Measurements from ENCODE around the gene AGO3.
"Not testable (repeated sequence)": the region's sequence is repeated elsewhere in the genome, so short reads cannot be mapped to it uniquely, and the experiment has no call there.

AGO3 gene

GRCh38 chr1:35927472-35927871, 3.4 kb upstream of the AGO3 start:
- DNase-seq, result no peak

GRCh38 chr1:35929730-35930592, 944 bp upstream of the AGO3 start:
- no peak for DNase-seq

GRCh38 chr1:35931446-35932157, 697 bp downstream of the AGO3 start:
- no peak for DNase-seq

GRCh38 chr1:35932158-35932636, 1.3 kb downstream of the AGO3 start:
- DNase-seq, result no peak

GRCh38 chr1:35932941-35933340, 2.0 kb downstream of the AGO3 start:
- DNase-seq, result no peak

- no peak for DNase-seq
These were observed 4.8 kb downstream of the AGO3 start for GRCh38 chr1:35935442-35936388.

- no peak for DNase-seq
These were observed 5.9 kb downstream of the AGO3 start for GRCh38 chr1:35936838-35937237.

- no peak for DNase-seq
These were observed 8.6 kb downstream of the AGO3 start for GRCh38 chr1:35939484-35939883.

GRCh38 chr1:35945327-35945726, 14.4 kb downstream of the AGO3 start:
- DNase-seq, result no peak

- DNase-seq, result no peak
These were observed 16.6 kb downstream of the AGO3 start for GRCh38 chr1:35947547-35947946.

GRCh38 chr1:35958558-35958957, 27.7 kb downstream of the AGO3 start:
- no peak for DNase-seq

- no peak for DNase-seq
These were observed 28.4 kb downstream of the AGO3 start for GRCh38 chr1:35959304-35959703.

GRCh38 chr1:35962952-35963351, 32.0 kb downstream of the AGO3 start:
- no peak for DNase-seq

- not testable (repeated sequence) for DNase-seq
These were observed 33.4 kb downstream of the AGO3 start for GRCh38 chr1:35964277-35964676.

- no peak for DNase-seq
These were observed 37.5 kb downstream of the AGO3 start for GRCh38 chr1:35968396-35968795.

- DNase-seq, result no peak
These were observed 40.7 kb downstream of the AGO3 start for GRCh38 chr1:35971601-35972000.

GRCh38 chr1:35972631-35973030, 41.7 kb downstream of the AGO3 start:
- DNase-seq, result not testable (repeated sequence)

GRCh38 chr1:35980090-35980489, 49.2 kb downstream of the AGO3 start:
- DNase-seq, result no peak

GRCh38 chr1:35988237-35988636, 57.3 kb downstream of the AGO3 start:
- no peak for DNase-seq

- DNase-seq, result no peak
These were observed 76.1 kb downstream of the AGO3 start for GRCh38 chr1:36006941-36007500.

- DNase-seq, result no peak
These were observed 76.8 kb downstream of the AGO3 start for GRCh38 chr1:36007741-36008140.

- DNase-seq, result no peak
These were observed 77.8 kb downstream of the AGO3 start for GRCh38 chr1:36008546-36009197.
